H7 (cell line): ENCODE data around the gene KRT8. TPM values are rescaled to one million over a fixed set of nuclear protein-coding genes. Genes with fewer than 3 reads are reported as not detected.

ENCODE experiments used
- DNase-seq: peaks from one replicate; pipeline ENCODE4 v3.0.0; 2012
- H3K27me3 ChIP-seq: 2 replicates; pipeline ENCODE4 v1.6.0; 2011; ENCODE audit warnings: mild to moderate bottlenecking, low read length; ENCODE audit not compliant: control insufficient read depth, insufficient read depth
- H3K36me3 ChIP-seq: replicated peaks from 2 replicates; pipeline ENCODE4 v1.5.1; 2011; ENCODE audit warnings: low read length; ENCODE audit not compliant: control insufficient read depth, insufficient read depth
- H3K4me3 ChIP-seq: 2 replicates; pipeline ENCODE4 v1.5.1; 2011; ENCODE audit warnings: low read depth, mild to moderate bottlenecking, control low read depth, low read length, moderate library complexity; ENCODE audit not compliant: insufficient read depth
- total RNA-seq: library from RNA; depleted of rRNA; stranded (reverse); fragments of >200 nt; shearing (Covaris generic); gene quantifications from 2 replicates; pipeline ENCODE4 v1.2.3, GENCODE V29; 2014

KRT8 gene
- total RNA-seq, 1 experiment from 2014 or later: 445 TPM

DNA sequence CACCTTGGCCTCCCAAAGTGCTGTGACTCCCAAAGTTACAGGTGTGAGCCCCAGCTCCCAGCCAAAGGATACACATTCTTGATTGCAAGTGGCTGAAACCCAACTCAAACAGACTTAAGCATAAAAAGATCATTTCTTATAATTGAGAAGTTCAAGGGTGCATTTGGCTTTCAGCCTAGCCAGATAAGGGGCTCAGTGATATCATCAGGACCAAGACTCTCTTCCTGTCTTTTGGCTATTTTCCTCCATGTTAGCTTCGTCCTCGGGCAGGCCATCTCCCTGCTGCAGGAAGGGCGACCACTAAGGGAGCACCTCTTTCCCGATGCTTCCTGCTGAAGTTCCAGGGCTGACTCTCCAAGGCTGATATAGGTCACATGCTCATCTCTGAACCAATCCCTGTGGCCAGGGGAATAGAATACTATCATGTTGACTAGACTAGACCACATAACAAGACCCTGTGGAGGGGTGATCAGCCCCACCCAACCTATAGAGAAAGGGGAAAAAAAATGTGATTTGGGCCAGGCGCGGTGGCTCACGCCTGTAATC lies 9.8 kb upstream of the KRT8 start:
- Histone ChIP-seq H3K27me3 (no peaks in the 10 kb centered on the region), H3K4me3 (no peak overlapping the region), H3K36me3 (no peaks in the 10 kb centered on the region)
- no peak for DNase-seq

DNA sequence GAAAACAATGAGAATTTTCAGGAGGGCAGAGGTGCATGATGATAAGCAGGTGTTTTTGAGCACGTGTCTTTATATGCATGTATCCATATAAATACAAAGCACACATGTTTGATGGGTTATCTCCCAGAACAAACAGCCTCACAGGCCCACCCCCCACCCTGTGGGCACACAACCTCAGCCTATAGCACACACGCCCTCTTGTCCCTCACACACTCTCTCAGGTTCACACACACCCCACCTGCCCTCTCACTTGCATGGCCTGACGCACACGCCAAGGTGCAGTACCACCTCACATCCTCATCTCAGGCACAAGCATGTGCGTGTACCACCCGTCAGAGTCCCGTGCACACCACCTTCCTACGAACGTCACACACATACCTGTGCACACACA lies 8.6 kb upstream of the KRT8 start:
- Histone ChIP-seq H3K4me3 (no peak overlapping the region), H3K36me3 (no peaks in the 10 kb centered on the region), H3K27me3 (no peaks in the 10 kb centered on the region)
- no peak for DNase-seq

DNA sequence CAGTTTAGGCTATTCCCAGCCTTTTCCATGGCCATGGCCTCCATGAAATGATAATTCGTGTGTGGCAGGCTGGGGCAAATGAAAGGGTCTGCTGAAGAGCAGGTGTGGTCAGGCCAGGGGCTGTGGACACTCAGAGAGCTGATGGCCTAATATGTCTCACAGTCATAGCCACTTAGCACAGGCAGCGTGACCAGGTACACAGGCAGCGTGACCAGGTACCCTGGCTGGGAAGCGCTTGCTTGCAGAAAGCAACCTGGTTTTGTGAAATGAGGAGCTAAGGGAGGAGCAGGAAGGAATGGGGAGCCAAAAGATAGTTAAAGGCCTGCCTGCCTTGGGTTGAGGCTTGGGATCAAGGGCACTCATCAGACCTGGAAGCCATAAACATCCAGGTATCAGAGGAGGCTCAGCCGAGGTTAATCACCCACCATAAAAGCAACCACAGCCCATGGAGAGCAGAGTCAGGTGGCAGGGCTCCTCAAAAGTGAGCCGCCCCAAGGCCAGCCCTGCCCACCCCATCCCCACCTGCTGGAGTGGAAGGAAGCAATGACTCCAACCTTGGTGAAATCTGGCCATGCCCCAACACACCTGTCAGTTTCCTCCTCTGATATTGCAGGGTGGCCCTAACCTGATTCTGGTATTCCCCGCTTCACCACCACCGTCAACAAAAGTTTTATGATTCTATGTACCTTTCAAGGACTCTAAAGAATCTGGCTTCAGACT lies 8.0 kb upstream of the KRT8 start:
- DNase-seq: no peak
- Histone ChIP-seq H3K27me3 (no peaks in the 10 kb centered on the region), H3K4me3 (no peak overlapping the region), H3K36me3 (no peaks in the 10 kb centered on the region)

DNA sequence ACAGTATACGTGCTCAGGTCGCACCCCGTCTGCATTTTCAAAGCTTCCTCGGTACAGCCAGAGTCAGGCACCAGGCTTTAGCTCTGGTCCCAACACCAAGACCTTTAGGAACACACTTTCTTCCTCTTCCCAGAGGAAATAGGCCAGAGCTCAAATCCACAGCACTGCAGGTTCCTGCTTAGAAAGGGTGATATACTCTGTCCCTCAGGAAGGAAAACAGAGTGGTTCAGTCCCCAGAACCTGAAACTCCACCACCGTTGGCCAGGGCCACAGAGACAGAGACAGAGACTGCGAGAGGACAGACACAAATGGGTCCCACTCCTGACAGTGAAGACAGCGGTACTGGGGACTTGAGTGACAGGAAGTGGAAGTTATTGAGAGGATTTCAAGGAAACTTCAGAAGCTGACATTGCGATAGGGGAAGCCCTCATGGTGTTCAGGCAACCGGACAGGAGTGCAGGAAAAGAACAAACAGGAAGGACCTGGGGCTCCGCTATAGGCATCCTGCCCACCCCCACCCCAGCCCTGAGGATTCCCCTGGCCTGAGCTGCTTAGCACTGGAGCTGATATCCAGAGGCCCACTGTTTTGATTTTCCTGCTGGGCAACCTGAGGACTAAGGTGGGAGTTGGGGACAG lies 5.5 kb upstream of the KRT8 start:
- DNase-seq: no peak
- Histone ChIP-seq H3K4me3 (no peak overlapping the region), H3K27me3 (no peaks in the 10 kb centered on the region), H3K36me3 (no peaks in the 10 kb centered on the region)

DNA sequence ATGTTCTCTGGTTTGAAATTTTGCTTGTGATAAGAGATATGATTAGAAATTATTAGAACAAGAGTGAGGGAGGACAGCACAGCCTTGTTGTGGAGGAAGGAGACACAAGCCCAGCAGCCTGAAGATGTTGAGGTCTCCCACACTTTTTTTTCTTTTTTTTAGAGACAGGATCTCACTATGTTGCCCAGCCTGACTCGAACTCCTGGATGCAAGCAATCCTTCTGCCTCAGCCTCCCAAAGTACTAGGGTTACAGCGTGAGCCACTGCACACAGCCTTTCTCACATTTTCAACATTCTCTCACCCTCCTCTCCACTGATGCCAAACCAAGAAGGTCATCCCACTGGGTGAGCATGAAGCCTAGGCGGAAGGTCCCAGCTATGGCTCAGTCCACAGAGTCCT lies 4.9 kb upstream of the KRT8 start:
- H3K36me3 ChIP-seq: no peaks in the 10 kb centered on the region
- DNase-seq: no peak
- H3K27me3 ChIP-seq: no peaks in the 10 kb centered on the region
- H3K4me3 ChIP-seq: no peak overlapping the region

DNA sequence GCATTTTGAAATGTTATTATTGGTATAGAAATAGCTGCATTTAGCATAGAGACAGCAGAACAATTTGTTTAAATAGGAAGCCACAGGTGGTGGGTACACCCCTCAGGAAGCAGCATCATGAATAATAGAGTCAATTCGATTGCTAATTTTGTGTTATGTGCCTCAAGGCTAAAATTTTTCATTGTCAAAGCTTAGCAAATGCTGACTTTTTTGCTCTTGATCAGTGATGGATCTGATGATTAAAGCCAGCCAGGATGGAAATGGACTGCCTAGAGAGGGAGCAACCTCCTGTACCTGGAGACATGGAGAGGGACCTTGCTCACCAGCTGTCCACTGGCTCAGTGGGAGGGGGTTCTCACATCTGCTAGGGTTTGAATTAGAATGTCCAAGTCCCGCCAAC lies 4.5 kb upstream of the KRT8 start:
- Histone ChIP-seq H3K4me3 (no peak overlapping the region), H3K27me3 (no peaks in the 10 kb centered on the region), H3K36me3 (no peaks in the 10 kb centered on the region)
- DNase-seq: no peak

DNA sequence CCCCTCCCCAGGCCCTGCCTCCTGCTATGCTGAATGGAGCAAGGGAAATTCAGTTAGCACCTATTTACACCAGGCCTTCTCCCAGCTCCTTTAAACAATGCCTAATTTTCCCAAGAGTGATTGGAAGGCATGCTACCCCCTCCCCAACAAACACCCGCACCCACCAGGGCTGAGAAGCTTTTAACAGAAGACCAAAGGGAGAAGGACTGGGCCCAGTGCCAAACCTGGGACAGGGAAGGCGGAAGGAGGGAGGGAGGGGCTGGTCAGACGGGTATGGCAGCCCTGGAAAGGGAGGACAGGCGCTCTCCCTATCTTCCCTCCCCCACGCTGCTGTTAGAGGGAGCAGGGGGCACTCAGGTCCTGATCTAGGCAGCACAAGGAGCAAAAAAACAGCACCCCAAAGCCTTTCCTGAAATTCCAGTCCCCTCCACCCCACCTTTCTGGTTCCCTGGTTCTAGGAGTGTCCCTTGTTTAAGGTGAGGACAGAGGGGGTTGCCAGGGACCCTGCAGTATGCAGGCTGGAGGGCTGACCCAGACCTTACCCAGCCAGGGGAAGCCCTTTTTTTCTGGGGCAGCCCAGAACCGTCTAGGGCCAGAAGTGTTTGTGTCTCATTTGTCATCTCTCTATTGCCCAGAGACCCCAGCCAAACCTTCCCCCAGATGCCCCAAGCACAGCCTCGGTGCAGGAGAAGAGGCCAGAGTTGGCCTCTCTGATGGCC lies 2.4 kb upstream of the KRT8 start:
- Histone ChIP-seq H3K36me3 (no peaks in the 10 kb centered on the region), H3K27me3 (no peaks in the 10 kb centered on the region), H3K4me3 (no peak overlapping the region)
- DNase-seq: peak; percentile 63

DNA sequence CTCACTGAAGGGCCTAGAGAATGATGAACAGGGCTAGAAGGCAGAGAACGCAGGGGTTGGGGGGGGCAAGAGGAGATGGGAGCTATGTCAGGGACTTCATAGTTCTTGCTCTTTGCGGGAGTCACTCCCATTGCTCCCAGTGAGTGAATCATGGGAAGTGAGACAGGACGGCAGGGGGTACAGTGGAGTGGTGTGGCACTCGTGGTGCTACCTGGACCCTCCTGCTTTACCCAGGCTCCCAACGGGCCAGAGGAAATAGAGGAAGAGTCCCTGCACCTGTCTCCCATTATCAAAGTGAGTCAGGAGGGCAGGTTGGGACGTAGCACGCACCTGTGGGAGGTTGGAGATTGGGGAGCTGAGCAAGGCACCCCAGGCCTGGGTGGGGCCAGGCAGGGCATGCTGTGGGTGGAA lies 1.3 kb upstream of the KRT8 start:
- Histone ChIP-seq H3K4me3 (no peak overlapping the region), H3K36me3 (peaks cover 8% of the 10 kb centered on the region), H3K27me3 (no peaks in the 10 kb centered on the region)
- no peak for DNase-seq

DNA sequence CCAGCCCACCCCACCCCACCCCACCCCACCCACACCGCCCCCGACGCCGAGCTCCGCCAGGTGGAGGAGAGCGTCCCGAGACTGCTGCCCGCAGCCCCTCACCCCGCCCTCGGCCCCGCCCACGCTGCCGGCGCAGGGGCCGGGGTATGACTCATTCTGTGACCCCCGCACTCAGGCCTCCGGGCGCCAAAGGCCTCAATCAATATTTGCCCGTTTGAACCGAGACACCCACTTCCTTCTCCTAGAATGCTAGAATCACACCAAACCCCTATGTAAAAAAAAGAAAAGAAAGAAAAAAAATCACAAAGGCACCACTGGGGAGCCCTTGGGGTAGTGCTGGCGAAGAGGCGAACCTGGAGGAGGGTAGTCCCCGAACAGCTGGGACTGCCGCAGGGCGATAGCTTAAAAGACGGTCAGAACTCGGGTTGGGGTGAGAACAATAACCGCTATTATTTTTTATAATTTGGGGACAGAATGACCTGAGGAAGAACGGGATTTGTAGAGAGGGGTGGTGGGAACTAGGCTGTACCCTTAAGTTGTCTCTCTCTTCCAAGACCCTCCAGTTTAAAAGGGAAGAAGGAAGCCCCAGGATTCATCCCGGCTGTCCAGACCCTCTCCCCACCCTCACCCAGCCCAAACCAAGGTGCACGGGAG lies 894 bp downstream of the KRT8 start:
- peak; percentile 95 for DNase-seq
- peaks cover 27% of the 10 kb centered on the region for H3K36me3 ChIP-seq
- H3K4me3 ChIP-seq: peak overlapping the region; percentile 69
- no peaks in the 10 kb centered on the region for H3K27me3 ChIP-seq

DNA sequence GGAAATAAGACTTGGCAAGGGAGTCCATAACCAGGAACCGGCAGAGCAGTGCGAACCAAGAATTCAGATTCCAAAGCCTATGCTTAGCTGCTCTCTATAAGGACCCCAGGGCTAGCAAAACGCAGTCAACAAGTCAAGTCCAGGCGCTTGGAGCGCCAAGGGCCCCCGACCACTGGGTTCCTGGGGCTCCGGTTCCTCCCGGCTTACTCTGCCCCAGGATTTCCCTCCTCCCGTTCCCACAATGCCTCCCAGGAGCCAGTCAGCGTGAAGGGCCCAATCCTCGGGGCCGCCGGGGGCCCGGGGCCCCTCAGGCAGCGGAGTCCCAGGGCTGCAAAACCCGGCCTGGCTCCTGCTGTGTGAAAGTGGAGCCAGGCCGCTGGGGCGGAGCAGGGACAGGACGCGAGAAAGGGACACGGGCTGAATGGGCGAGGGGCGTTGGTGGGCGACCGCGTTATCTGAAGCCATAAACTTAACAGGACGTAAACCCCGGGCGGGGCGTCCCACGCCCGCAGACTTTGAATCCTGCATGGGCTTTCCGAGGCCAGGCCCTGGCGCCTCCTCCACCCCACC lies 1.5 kb downstream of the KRT8 start:
- DNase-seq: peak; percentile 98
- peaks cover 30% of the 10 kb centered on the region for H3K36me3 ChIP-seq
- no peaks in the 10 kb centered on the region for H3K27me3 ChIP-seq
- H3K4me3 ChIP-seq: peak overlapping the region; percentile 69

DNA sequence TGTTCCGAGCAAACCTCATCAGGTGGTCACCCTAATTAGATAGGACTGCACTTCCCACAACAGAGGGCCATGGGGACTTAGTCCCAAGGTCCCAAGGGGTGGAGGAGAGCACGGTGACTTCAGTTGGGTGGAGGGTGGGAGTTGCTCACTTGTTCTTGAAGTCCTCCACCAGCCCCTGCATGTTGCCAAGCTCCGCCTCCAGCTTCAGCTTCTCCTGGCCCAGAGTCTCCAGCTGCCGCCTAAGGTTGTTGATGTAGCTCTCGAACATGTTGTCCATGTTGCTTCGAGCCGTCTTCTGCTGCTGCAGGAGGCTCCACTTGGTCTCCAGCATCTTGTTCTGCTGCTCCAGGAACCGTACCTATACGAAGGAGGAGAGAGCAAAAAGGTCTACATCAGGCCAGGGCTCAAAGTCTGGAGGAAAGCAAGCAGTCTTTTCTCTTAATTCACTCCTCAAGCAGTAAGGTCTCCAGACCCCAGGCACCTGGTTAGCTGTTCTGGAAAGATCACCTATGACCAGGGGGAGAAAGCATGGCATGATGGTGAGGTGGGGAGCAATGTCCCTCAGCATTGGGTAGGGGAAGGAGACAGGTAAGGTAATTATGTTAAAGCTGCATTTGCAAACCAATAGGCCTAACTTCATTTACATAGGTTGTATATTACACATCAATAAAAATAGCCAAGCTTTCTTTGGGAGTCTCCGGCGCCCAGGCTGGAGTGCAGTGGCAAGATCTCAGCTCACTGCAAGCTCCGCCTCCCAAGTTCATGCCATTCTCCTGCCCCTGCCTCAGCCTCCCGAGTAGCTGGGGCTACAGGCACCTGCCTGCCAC lies 2.9 kb downstream of the KRT8 start:
- H3K27me3 ChIP-seq: no peaks in the 10 kb centered on the region
- DNase-seq: no peak
- no peak overlapping the region; the same call in 1 of the 2 replicates for H3K4me3 ChIP-seq
- peaks cover 36% of the 10 kb centered on the region for H3K36me3 ChIP-seq

DNA sequence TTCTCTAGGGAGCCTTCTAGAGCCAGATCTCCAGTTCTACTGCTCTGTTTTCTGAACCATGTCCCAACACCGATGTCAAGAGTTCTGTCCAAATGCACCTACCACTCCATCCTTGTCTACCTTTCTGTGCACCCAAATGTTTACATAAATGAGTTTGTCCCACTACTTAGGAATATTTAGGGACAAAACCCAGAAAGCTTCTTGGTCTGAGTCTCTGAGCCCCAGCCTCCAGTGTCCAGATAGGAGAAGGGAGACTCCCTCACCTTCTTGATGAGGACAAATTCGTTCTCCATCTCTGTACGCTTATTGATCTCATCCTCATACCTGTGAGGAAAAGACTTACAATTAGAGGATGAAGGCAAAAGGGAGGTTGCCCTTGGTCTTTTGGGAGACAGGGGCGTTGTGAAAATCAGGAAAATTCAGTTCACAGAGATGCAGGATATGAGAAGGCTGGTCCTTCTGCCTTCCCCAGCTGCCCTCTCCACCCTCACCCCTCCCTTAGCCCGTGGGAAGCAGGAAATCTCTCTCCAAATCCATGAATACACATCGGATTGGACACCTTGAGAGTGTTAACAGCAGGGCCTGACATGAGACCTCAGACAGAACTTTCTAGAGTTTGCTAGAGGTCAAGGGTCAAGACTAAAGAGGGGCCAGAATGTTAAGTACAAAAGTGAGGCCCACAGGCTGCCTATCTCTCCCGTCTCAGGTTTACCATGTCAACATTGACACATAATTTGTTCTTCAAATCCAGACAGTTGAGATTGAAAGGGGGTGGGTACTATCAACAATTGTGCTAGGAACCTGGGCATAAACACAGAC lies 3.8 kb downstream of the KRT8 start:
- no peak overlapping the region for H3K4me3 ChIP-seq
- H3K27me3 ChIP-seq: no peaks in the 10 kb centered on the region
- DNase-seq: no peak
- peaks cover 41% of the 10 kb centered on the region for H3K36me3 ChIP-seq
